ENCODE results near the gene BABAM2.
"Not testable (repeated sequence)": the region's sequence is repeated elsewhere in the genome, so short reads cannot be mapped to it uniquely, and the experiment has no call there.

Gene BABAM2

GRCh38 chr2:28219758-28220368 lies 329.3 kb downstream of the BABAM2 start:
- no peak for DNase-seq

DNA sequence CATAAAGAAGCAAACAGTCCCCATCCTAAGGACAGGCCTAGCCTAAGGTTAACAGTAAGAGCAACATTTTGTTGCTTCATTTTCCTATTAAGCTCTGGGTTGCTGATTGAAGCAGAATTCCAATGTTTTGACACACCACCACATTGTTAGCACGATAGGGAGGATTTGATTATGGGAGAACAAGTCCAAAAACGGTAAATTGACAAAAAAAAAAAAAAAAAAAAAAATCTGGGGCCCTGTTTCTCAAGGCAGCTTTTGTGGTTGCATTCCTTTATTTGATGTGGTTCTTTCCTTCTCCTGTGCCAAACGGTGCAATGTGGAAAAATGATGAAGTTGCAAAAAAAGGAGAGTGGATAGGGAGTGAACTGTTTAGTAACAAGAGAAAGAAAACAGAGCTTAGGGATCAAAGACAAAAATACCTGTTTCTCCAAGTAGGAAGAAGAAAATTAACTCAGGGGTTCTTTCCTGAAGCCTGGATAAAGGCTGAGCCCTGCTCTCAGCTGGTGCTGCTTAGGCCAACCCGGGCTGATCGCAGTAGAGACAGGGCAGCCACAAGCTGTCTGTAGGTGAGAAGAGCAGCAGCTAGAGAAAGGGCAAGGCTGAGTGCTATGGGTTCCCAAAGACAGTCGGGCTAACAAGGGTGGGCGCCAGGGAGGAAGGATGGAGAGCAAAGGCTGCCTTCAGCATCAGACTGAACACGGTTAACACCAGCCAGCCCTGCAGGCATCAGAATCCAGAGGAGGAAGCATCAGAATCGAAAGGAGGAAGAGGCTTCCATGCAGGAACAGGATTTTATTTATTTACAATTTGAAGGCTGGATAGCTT lies 334.3 kb downstream of the BABAM2 start:
- DNase-seq, result no peak

- no peak for DNase-seq
Measured at GRCh38 chr2:28225473-28226080, 335.0 kb downstream of the BABAM2 start.

- no peak for DNase-seq
Measured at GRCh38 chr2:28226558-28226957, 336.0 kb downstream of the BABAM2 start.

DNA sequence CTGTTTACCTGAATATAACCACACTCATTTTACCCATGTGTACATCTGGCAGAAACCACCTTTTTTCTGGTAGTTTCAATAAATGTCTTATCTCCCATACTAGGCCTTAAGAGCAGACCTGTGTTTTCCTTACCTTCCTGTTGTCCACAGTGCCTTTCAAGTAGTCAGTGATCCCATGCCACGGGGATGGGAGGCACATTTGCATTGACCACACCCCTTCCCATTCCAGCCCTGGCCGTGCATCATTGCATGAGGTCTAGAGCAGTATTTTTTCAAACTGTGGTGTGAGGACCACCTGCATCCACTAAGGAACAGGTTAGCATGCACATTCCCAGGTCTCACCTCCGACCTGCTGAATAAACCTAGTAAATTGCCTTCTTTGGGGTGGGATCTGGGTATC lies 337.0 kb downstream of the BABAM2 start:
- no peak for DNase-seq

GRCh38 chr2:28228434-28228995 lies 338.0 kb downstream of the BABAM2 start:
- no peak for DNase-seq

GRCh38 chr2:28231110-28231631 lies 340.6 kb downstream of the BABAM2 start:
- DNase-seq, result no peak

GRCh38 chr2:28232295-28232694 lies 341.8 kb downstream of the BABAM2 start:
- no peak for DNase-seq

GRCh38 chr2:28233164-28233676 lies 342.7 kb downstream of the BABAM2 start:
- DNase-seq, result no peak

GRCh38 chr2:28234807-28235206 lies 344.3 kb downstream of the BABAM2 start:
- DNase-seq, result no peak

GRCh38 chr2:28239207-28239606 lies 348.7 kb downstream of the BABAM2 start:
- no peak for DNase-seq

DNA sequence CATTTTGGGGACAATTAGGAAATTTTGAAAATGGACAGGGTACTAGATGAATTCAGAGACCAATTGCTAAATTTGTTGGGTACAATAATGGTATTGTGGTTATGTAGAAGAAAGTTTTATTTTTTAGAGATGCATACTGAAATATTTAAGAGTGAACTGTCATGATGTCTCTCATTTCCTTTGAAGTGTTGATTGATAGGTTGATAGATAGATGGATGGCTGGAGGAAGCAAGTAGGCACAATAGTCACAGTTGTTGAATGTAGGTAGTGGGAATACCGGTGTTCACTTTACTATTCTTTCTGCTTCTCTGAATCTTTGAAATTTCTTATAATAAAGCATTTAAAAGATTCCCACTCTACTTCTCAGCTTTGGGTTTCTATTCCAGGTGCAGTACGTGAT lies 350.4 kb downstream of the BABAM2 start:
- DNase-seq, result no peak

DNA sequence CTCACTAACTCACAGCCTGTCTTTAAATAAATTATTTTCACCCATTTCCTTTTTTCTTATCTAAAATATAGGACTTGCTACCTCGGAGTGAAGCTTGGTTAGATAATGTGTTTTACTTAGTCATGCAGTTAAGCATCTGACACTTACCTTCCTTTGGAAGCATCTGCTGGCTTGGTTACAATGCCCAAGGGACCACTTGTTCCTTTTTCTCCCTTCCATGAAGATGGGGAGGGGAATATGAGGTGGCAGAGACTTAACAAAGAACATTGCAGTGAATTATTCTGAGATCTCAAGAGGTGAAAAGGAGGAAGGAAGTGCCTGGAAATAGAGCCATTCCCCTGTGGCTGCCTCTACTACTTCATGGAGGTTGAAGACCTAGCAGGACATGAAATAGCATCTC lies 356.8 kb downstream of the BABAM2 start:
- no peak for DNase-seq

DNA sequence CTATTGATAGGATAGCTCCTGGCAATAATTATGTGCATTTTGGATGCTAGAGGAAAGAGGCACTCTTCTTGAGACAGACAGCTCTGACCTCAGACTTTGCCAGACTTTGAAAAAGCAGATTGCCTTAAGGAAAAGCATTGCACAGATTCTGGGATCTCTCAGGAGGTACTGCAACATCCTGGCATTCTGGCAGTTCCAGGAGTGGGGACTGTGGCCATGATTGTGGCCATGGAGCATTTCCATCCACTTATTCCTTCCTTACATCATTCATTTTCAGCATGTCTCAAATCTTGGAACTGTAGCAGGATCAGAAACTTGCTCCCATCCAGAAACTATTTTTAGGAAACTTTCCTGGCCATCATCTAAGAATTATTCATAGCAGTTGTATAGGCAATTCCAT lies 357.2 kb downstream of the BABAM2 start:
- no peak for DNase-seq

GRCh38 chr2:28248511-28248910 lies 358.0 kb downstream of the BABAM2 start:
- no peak for DNase-seq

DNA sequence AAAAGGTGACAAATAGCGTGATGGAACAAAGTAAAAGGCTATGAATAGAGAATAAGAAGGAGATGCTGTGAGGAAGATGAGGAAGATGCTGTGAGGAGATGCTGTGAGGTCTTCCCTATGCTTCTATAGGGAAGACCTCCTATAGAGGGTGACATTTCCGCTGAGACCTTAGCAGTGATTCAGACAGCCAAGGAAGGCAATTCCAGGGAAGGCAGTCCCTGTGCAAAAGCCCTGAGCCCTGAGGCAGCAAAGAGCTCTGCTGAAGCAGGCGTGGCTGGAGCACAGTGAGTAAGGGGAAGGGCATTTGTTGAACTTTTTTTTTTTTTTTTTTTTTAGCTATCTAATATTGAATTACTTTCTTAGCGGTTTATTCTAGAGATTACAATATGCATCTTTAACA lies 359.5 kb downstream of the BABAM2 start:
- no peak for DNase-seq

GRCh38 chr2:28251337-28251736 lies 360.8 kb downstream of the BABAM2 start:
- DNase-seq, result no peak

DNA sequence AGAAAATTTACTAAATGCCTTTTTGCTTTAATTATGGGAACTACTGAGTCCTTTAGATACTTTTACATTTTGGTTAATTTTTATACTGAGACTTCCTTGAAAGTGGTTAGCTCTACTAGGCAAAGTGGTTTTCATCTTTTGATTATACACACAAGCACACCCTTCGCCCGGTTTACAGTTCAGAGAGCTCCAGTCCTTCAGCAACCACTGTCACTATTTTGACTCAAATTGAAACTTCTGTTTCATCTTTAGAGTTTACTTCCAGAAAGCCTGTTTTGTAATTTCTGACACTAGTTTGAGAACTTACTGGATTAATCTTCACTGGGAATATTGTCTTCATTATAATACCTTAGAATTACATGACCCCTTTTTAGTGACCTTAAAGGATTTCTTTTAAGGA lies 361.8 kb downstream of the BABAM2 start:
- no peak for DNase-seq

DNA sequence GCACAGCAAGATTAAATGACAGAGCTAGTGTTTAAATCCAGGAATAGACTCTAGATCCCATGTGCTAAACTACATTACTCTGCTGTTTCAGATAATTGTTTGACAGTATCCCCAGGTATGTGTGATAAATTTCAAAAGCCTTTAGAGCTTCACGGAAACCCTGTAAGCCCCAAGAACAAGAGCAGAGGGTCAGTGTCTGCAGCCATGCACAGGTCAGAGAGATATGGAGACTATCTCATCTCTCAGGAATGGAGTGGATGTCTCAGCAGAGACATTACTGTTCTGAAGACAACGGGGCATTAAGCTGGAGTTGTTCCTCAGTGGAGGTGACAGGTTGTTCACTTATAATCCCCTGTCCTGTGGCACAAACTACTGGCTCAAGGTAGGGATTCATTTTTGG lies 363.0 kb downstream of the BABAM2 start:
- no peak for DNase-seq

DNA sequence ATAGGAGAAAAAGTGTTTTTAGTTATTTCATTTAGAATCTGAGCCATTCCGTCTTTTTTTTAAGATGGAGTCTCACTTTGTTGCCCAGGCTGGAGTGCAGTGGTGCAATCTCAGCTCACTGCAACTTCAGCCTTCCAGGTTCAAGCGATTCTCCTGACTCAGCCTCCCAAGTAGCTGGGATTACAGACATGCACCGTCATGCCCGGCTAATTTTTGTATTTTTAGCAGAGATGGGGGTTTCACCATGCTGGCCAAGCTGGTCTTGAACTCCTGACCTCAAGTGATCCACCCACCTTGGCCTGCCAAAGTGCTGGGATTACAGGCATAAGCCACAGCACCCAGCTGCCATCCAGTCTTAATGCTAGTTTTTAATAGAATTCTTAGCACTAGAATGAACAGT lies 364.7 kb downstream of the BABAM2 start:
- not testable (repeated sequence) for DNase-seq

DNA sequence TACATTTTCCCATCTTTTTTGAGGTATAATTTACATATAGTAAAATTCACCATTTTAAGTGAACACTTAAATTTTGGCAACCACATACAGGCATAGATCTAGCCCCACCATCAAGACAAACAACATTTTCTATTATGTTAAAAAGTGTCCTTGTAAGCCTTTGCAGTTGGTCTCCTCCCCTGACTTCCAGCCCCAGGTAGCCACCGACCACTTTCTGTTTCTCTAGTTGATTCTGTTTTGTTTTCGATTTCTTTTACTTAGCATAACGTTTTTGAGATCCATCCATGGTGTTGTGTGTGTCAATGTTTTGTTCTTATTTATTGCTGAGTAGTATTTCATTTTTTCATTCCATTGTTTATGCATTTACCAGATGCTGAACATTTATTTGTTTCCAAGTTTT lies 366.7 kb downstream of the BABAM2 start:
- no peak for DNase-seq

GRCh38 chr2:28259226-28259625 lies 368.7 kb downstream of the BABAM2 start:
- not testable (repeated sequence) for DNase-seq

DNA sequence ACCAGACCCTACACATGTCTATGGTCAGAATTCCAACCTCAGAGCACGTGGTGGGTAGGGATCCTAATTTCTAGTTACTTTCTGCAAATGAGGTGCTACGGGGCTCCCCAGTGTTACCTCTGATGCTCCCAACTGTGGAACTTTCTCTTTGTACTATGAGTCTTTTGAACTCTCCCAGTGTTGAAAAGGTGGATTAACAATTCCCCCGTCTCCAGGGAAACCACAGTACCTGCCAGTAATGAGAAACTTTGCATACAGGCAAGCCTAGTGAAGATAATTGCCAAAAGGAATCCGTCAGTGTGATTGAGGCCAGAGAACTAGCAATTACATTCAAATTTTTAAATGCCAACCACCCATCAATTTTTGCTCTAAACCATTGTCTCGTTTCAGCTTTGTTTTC lies 373.2 kb downstream of the BABAM2 start:
- DNase-seq, result no peak

Data from GOT3 (cell line).